Loucy (cell line): ENCODE data around the gene MBD3L2B.

Source experiments
- EZH2phosphoT487 ChIP-seq: fragments of 200-600 bp; IDR thresholded peaks from 2 replicates; pipeline ENCODE4 v1.6.1; 2018; ENCODE audit warnings: antibody characterized with exemption, mild to moderate bottlenecking, moderate library complexity, borderline replicate concordance
- TF ChIP-seq, protein P1 (sequence below): fragments of 200-600 bp; sonication (generic); conservative IDR thresholded peaks from 2 replicates; pipeline ENCODE4 v1.5.1; 2014; ENCODE audit warnings: mild to moderate bottlenecking, antibody characterized with exemption, low read length

DNA sequence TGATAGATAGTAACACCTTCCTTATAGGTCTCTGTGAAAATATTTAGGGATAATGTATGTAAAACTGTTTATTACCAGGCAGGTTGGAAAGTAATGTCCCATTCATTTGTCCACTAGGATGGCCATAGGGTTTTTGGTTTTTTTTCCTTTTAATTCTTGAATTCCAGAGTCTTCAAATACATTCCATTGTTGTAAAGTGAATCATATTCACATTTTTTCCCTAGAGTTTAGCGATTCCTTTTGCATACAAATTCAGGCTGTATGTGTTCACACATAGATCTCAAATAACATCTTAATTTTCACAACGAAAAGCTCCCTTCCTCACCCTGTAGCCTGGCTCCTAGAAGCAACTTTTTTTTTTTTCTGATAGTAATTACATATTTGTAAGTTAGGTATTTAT, 46.5 kb upstream of the MBD3L2B start:
- TF ChIP-seq, protein P1, sequence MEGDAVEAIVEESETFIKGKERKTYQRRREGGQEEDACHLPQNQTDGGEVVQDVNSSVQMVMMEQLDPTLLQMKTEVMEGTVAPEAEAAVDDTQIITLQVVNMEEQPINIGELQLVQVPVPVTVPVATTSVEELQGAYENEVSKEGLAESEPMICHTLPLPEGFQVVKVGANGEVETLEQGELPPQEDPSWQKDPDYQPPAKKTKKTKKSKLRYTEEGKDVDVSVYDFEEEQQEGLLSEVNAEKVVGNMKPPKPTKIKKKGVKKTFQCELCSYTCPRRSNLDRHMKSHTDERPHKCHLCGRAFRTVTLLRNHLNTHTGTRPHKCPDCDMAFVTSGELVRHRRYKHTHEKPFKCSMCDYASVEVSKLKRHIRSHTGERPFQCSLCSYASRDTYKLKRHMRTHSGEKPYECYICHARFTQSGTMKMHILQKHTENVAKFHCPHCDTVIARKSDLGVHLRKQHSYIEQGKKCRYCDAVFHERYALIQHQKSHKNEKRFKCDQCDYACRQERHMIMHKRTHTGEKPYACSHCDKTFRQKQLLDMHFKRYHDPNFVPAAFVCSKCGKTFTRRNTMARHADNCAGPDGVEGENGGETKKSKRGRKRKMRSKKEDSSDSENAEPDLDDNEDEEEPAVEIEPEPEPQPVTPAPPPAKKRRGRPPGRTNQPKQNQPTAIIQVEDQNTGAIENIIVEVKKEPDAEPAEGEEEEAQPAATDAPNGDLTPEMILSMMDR, result no peak
- no peak for TF ChIP-seq EZH2phosphoT487
